ENCODE results near the gene MLIP. TPM values are rescaled to one million over a fixed set of nuclear protein-coding genes. Genes with fewer than 3 reads are reported as not detected.

MLIP gene
- total and polyA plus RNA-seq, 2 of the 8 experiments (the other 6 are each of a cell fraction or from before 2014, with no cell fraction given), result not detected

GRCh38 chr6:54204921-54205591 is 93.8 kb downstream of the MLIP start:
- no peaks in the 10 kb centered on the region for H3K4me1 ChIP-seq (replicated peaks in 1 of 4; ENCODE audit: control insufficient read depth in 3 of 4, insufficient read depth in 4 of 4, low read length in 3 of 4)
- no peak for FAIRE-seq
- POLR2A ChIA-PET (ENCODE audit: partially characterized antibody), result no interaction called here

More at GRCh38 chr6:54204921-54205591, 93.8 kb downstream of the MLIP start:
- DNase-seq (ENCODE audit: low read depth in 1 of 2, low spot score in 2 of 2), result no peak
- H3K27ac ChIP-seq (ENCODE audit: low read depth, low read length), result no peak overlapping the region
- H4K20me1 ChIP-seq (replicated peaks in 1 of 2; ENCODE audit: control insufficient read depth in 1 of 2, insufficient read depth in 2 of 2, low read length in 2 of 2), result no peaks in the 10 kb centered on the region
- no peak overlapping the region for H3K4ac ChIP-seq (replicated peaks; ENCODE audit: insufficient read length, low read depth, low read length)
- no peaks in the 10 kb centered on the region for H3K79me2 ChIP-seq (ENCODE audit: control insufficient read depth in 1 of 2, insufficient read depth in 2 of 2, low read length in 2 of 2)
- H3K56ac ChIP-seq (replicated peaks; ENCODE audit: insufficient read length, low read depth, low read length), result no peak overlapping the region
- no peak overlapping the region for H2BK15ac ChIP-seq (ENCODE audit: low read length)
- no peak overlapping the region for H3K14ac ChIP-seq (ENCODE audit: insufficient read length)
- H3K9me3 ChIP-seq (ENCODE audit: insufficient read depth in 2 of 2, low read depth in 1 of 2, low read length in 1 of 2), result no peaks in the 10 kb centered on the region
- no peaks in the 10 kb centered on the region for H3K79me1 ChIP-seq (ENCODE audit: low read depth, low read length)
- H3K23ac ChIP-seq (ENCODE audit: insufficient read length), result no peak overlapping the region
- CTCF ChIA-PET (ENCODE audit: partially characterized antibody), result interaction anchor here (0.9 to 2.1 kb wide), 4 partner anchors 9 to 218 kb away, joined by 3 to 9 read pairs (median 6); no protein-coding TSS in a partner anchor
- H4K8ac ChIP-seq (ENCODE audit: extremely low read depth, insufficient read depth, low read length), result no peak overlapping the region
- H3K18ac ChIP-seq (ENCODE audit: extremely low read depth, low read length), result no peak overlapping the region
- no peaks in the 10 kb centered on the region for H3K36me3 ChIP-seq (ENCODE audit: control insufficient read depth in 2 of 4, insufficient read depth in 4 of 4, low read length in 3 of 4)
- no peak for TF ChIP-seq KDM1A (IDR thresholded peaks at IDR 0.05; ENCODE audit: borderline replicate concordance, low read length)
- TF ChIP-seq TAF7 (optimal IDR thresholded peaks at IDR 0.05; ENCODE audit: borderline replicate concordance, low read depth, low read length), result no peak
- TF ChIP-seq SIX5 (IDR thresholded peaks at IDR 0.05; ENCODE audit: low read depth, low read length), result no peak
- TF ChIP-seq EGR1 (IDR thresholded peaks at IDR 0.05; ENCODE audit: borderline replicate concordance, low read depth, low read length), result no peak
- no peak for TF ChIP-seq YY1 (IDR thresholded peaks at IDR 0.05; ENCODE audit: low read depth, low read length)
- no peak for TF ChIP-seq CEBPB (IDR thresholded peaks at IDR 0.05; ENCODE audit: low read depth, low read length)
- no peak for TF ChIP-seq SP4 (IDR thresholded peaks at IDR 0.05; ENCODE audit: low read length)
- no peak for TF ChIP-seq SUZ12 (IDR thresholded peaks at IDR 0.05; ENCODE audit: low read length)
- no peak overlapping the region for H4K5ac ChIP-seq (ENCODE audit: insufficient read length, low read depth, low read length)
- no peak overlapping the region for H2AFZ ChIP-seq (ENCODE audit: low read length)
- no peak overlapping the region for H3K9ac ChIP-seq (replicated peaks in 1 of 4; ENCODE audit: extremely low read depth in 1 of 4, low read depth in 3 of 4, low read length in 3 of 4)
- H4K91ac ChIP-seq (replicated peaks; ENCODE audit: insufficient read length, low read length), result no peak overlapping the region
- no peak overlapping the region for H3K4me2 ChIP-seq (ENCODE audit: insufficient read depth in 1 of 2, low read depth in 2 of 2, low read length in 2 of 2)
- H2BK12ac ChIP-seq (ENCODE audit: low read depth, low read length), result no peak overlapping the region
- H2BK120ac ChIP-seq (replicated peaks; ENCODE audit: low read depth, low read length), result no peak overlapping the region
- no peaks in the 10 kb centered on the region for H3K23me2 ChIP-seq (ENCODE audit: low read depth, low read length)
- H3K4me3 ChIP-seq (ENCODE audit: extremely low read depth in 1 of 4, insufficient read depth in 2 of 4, low read depth in 3 of 4, low read length in 4 of 4), result no peak overlapping the region
- no peak overlapping the region for H2BK5ac ChIP-seq (ENCODE audit: low read depth, low read length)
- WGBS, 2 experiments (ENCODE audit: extremely low coverage in 1 of 2, insufficient coverage in 1 of 2, insufficient read length in 1 of 2, insufficient replicate concordance in 2 of 2, low coverage in 1 of 2, low lambda C conversion rate in 2 of 2, missing lambda C conversion rate in 1 of 2), result 97% methylated on average over 2 of the region's 2 CpGs; no CpG with 5 or more reads in 1 of the 2 experiments
- no peaks in the 10 kb centered on the region for H3K27me3 ChIP-seq (replicated peaks in 1 of 4; ENCODE audit: control insufficient read depth in 3 of 4, extremely low read depth in 1 of 4, insufficient read depth in 3 of 4, low read length in 3 of 4)
- H2AK5ac ChIP-seq (ENCODE audit: low read depth, low read length), result no peak overlapping the region
- H2BK20ac ChIP-seq (ENCODE audit: low read length), result no peak overlapping the region
